ENCODE results near the gene RAB3GAP2. TPM values are rescaled to one million over a fixed set of nuclear protein-coding genes. Genes with fewer than 3 reads are reported as not detected.
"Not testable (repeated sequence)": the region's sequence is repeated elsewhere in the genome, so short reads cannot be mapped to it uniquely, and the experiment has no call there.

The RAB3GAP2 gene
- total RNA-seq, 5 donors from 2014 or later (not counting 1 experiment from before 2014, with no cell fraction given): 42.1 to 55.1 (median 46.7) TPM

DNA sequence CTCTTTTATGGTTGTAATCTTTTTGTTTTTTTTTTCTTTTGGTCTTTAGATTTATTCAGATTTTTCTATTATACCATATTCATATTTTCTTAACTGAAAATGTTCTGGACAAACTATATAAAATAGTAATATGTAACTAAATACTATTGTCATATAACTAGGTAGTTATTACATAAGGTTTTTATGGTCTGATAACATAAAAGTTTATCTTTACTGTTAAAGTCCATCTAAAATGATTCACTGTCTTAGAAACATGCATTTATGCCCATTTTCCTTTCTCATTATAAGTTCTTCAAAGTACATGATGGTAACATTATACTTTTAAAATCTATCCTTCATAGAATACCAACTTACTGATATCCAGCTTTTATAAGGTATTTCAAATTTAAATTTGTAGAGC lies 149.2 kb downstream of the RAB3GAP2 start:
- Mint-ChIP-seq H3K27ac (no peak overlapping the region), H3K27me3 (no peaks in the 10 kb centered on the region), H3K9me3 (no peaks in the 10 kb centered on the region), H3K36me3 (peaks cover 31% of the 10 kb centered on the region), H3K4me1 (peaks cover 7 to 13% (median 9%) of the 10 kb centered on the region in 3 donors), H3K4me3 (no peak overlapping the region)
- Histone ChIP-seq H3K27me3 (replicated peaks in 1 of 2; ENCODE audit: control insufficient read depth in 2 of 2, extremely low read depth in 1 of 2, insufficient read depth in 2 of 2, low read length in 1 of 2) (no peaks in the 10 kb centered on the region), H3K4me1 (ENCODE audit: control insufficient read depth in 1 of 2, extremely low read depth in 1 of 2, insufficient read depth in 2 of 2, low read length in 2 of 2) (peaks cover 0 to 2% of the 10 kb centered on the region in 2 experiments), H3K4me3 (ENCODE audit: control insufficient read depth in 1 of 2, extremely low read depth in 1 of 2, low read length in 1 of 2) (no peak overlapping the region), H3K27ac (ENCODE audit: low read length) (no peak overlapping the region), H3K36me3 (ENCODE audit: control insufficient read depth in 2 of 2, extremely low read depth in 1 of 2, insufficient read depth in 1 of 2, low read length in 1 of 2) (peaks cover 7 to 20% of the 10 kb centered on the region in 2 donors), H3K9me3 (no peaks in the 10 kb centered on the region)
- ChIA-PET CTCF (no interaction called here), POLR2A (no interaction called here)
- no peak for ATAC-seq (replicated peaks in 1 of 4)
- DNase-seq: no peak

DNA sequence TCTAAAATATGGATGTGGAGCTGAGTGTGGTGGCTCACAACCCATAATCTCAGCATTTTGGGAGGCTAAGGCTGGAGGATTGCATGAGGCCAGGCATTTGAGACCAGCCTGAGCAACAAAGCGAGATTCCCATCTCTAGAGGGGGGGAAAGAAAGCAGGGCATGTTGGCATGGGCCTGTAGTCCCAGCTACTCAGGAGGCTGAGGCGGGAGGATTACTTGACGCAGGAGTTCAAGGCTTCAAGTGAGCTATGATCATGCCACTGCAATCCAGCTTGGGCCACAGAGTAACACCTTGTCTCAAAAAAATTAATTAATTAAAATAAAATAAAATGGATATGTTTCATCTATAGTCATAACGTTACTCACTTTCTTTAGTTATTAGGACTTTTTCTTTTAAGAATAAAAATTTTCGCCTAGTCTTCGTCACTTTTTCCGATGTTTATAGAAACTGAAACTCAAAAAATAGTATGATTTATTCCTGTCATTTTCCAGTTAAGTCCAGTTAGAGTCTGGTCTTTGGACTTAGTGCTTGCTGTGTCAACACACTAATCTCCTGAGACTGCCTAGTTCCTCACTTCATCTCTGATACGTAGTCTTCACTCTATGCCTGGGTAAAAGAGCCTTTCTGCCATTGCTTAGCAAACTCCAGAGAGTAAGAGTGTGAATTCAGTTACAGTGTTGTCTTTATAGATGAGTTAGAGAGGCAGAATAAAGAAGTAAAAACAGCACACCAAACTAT lies 150.3 kb downstream of the RAB3GAP2 start:
- no peaks in the 10 kb centered on the region for H3K27me3 Mint-ChIP-seq
- H3K4me1 ChIP-seq (ENCODE audit: control insufficient read depth in 1 of 2, extremely low read depth in 1 of 2, insufficient read depth in 2 of 2, low read length in 2 of 2): peaks cover 0 to 2% of the 10 kb centered on the region in 2 experiments
- H3K36me3 Mint-ChIP-seq: peaks cover 28% of the 10 kb centered on the region
- H3K9me3 ChIP-seq: no peaks in the 10 kb centered on the region
- no peak for ATAC-seq (replicated peaks in 1 of 4)
- no peak overlapping the region for H3K4me3 ChIP-seq (ENCODE audit: control insufficient read depth in 1 of 2, extremely low read depth in 1 of 2, low read length in 1 of 2)
- no peak for DNase-seq
- ChIA-PET CTCF (interaction anchor here (0.6 to 1.4 kb wide), 6 partner anchors 15 to 175 kb away, joined by 3 to 4 read pairs (median 3); partner anchors contain the start of gene IARS2 (in 1 of the 2)), POLR2A (no interaction called here)
- peaks cover 7 to 13% of the 10 kb centered on the region in 2 donors for H3K36me3 ChIP-seq (ENCODE audit: control insufficient read depth in 2 of 2, extremely low read depth in 1 of 2, insufficient read depth in 1 of 2, low read length in 1 of 2)
- H3K4me3 Mint-ChIP-seq: no peak overlapping the region
- no peaks in the 10 kb centered on the region for H3K9me3 Mint-ChIP-seq
- H3K27me3 ChIP-seq (replicated peaks in 1 of 2; ENCODE audit: control insufficient read depth in 2 of 2, extremely low read depth in 1 of 2, insufficient read depth in 2 of 2, low read length in 1 of 2): no peaks in the 10 kb centered on the region
- peaks cover 7 to 13% (median 9%) of the 10 kb centered on the region in 3 donors for H3K4me1 Mint-ChIP-seq
- no peak overlapping the region for H3K27ac ChIP-seq (ENCODE audit: low read length)
- no peak overlapping the region for H3K27ac Mint-ChIP-seq
- WGBS (ENCODE audit: insufficient coverage): 100% methylated on average over 1 of the region's 8 CpGs

- POLR2A ChIA-PET: no interaction called here
Observed at GRCh38 chr1:220119043-220119512, 153.2 kb downstream of the RAB3GAP2 start.

GRCh38 chr1:220113136-220113695 lies 159.0 kb downstream of the RAB3GAP2 start:
- Mint-ChIP-seq H3K27me3 (no peaks in the 10 kb centered on the region), H3K4me3 (peak overlapping the region in 1 of 3 donors; percentile 24), H3K36me3 (peaks cover 34% of the 10 kb centered on the region), H3K4me1 (peaks cover 7 to 8% (median 8%) of the 10 kb centered on the region in 3 donors), H3K9me3 (no peaks in the 10 kb centered on the region), H3K27ac (no peak overlapping the region)
- Histone ChIP-seq H3K27ac (ENCODE audit: low read length) (no peak overlapping the region), H3K4me1 (ENCODE audit: control insufficient read depth in 1 of 2, extremely low read depth in 1 of 2, insufficient read depth in 2 of 2, low read length in 2 of 2) (no peaks in the 10 kb centered on the region), H3K9me3 (no peaks in the 10 kb centered on the region), H3K27me3 (replicated peaks in 1 of 2; ENCODE audit: control insufficient read depth in 2 of 2, extremely low read depth in 1 of 2, insufficient read depth in 2 of 2, low read length in 1 of 2) (no peaks in the 10 kb centered on the region), H3K36me3 (ENCODE audit: control insufficient read depth in 2 of 2, extremely low read depth in 1 of 2, insufficient read depth in 1 of 2, low read length in 1 of 2) (peaks cover 13 to 55% of the 10 kb centered on the region in 2 donors), H3K4me3 (ENCODE audit: control insufficient read depth in 1 of 2, extremely low read depth in 1 of 2, low read length in 1 of 2) (no peak overlapping the region)
- peak; percentile 52 to 65 (median 58) for ATAC-seq (replicated peaks in 1 of 4)
- ChIA-PET POLR2A (interaction anchor here in 1 of 2 donors (0.7 kb wide), 1 partner anchor 23 kb away, joined by 5 read pairs; no protein-coding TSS in a partner anchor), CTCF (interaction anchor here (0.6 to 2.1 kb wide), 13 partner anchors 8 to 122 kb away, joined by 3 to 9 read pairs (median 4); partner anchors contain the start of gene BPNT1 (in 1 of the 2))
- peak in 20 of 35 experiments; percentile 3 to 71 (median 19) for DNase-seq
- no CpG with 5 or more reads among the region's 5 CpGs for WGBS (ENCODE audit: insufficient coverage)

More at GRCh38 chr1:220119043-220119512, 153.2 kb downstream of the RAB3GAP2 start:
- no peaks in the 10 kb centered on the region for H3K9me3 ChIP-seq
- H3K4me3 Mint-ChIP-seq: no peak overlapping the region
- H3K36me3 Mint-ChIP-seq: peaks cover 20% of the 10 kb centered on the region
- H3K9me3 Mint-ChIP-seq: no peaks in the 10 kb centered on the region
- WGBS (ENCODE audit: insufficient coverage): 100% methylated on average over 5 of the region's 6 CpGs
- no peak overlapping the region for H3K27ac ChIP-seq (ENCODE audit: low read length)
- CTCF ChIA-PET: no interaction called here
- no peaks in the 10 kb centered on the region for H3K27me3 Mint-ChIP-seq
- H3K4me3 ChIP-seq (ENCODE audit: control insufficient read depth in 1 of 2, extremely low read depth in 1 of 2, low read length in 1 of 2): no peak overlapping the region
- H3K36me3 ChIP-seq (ENCODE audit: control insufficient read depth in 2 of 2, extremely low read depth in 1 of 2, insufficient read depth in 1 of 2, low read length in 1 of 2): peaks cover 7 to 32% of the 10 kb centered on the region in 2 donors
- no peak for DNase-seq
- no peak for ATAC-seq (replicated peaks in 1 of 4)
- peaks cover 6 to 10% (median 8%) of the 10 kb centered on the region in 3 donors for H3K4me1 Mint-ChIP-seq
- no peak overlapping the region for H3K27ac Mint-ChIP-seq
- H3K4me1 ChIP-seq (ENCODE audit: control insufficient read depth in 1 of 2, extremely low read depth in 1 of 2, insufficient read depth in 2 of 2, low read length in 2 of 2): peaks cover 0 to 2% of the 10 kb centered on the region in 2 experiments
- H3K27me3 ChIP-seq (replicated peaks in 1 of 2; ENCODE audit: control insufficient read depth in 2 of 2, extremely low read depth in 1 of 2, insufficient read depth in 2 of 2, low read length in 1 of 2): no peaks in the 10 kb centered on the region

DNA sequence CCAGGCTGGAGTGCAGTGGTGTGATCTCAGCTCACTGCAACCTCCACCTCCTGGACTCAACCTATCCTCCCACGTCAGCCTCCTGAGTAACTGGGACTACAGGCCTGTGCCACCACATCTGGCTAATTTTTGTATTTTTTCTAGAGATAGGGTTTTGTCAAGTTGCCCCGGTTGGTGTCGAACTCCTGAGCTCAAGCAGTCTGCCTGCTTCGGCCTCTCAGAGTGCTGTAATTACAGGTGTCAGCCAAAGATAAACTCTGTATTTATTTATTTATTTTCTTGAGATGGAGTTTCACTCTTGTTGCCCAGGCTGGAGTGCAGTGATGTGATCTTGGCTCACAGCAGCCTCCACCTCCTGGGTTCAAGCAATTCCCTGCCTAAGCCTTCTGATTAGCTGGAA lies 159.7 kb downstream of the RAB3GAP2 start:
- not testable (repeated sequence) for DNase-seq; H3K4me1 Mint-ChIP-seq; ATAC-seq (replicated peaks in 1 of 4); H3K27me3 ChIP-seq (replicated peaks in 1 of 2; ENCODE audit: control insufficient read depth in 2 of 2, extremely low read depth in 1 of 2, insufficient read depth in 2 of 2, low read length in 1 of 2); H3K4me3 Mint-ChIP-seq; H3K27me3 Mint-ChIP-seq; H3K4me3 ChIP-seq (ENCODE audit: control insufficient read depth in 1 of 2, extremely low read depth in 1 of 2, low read length in 1 of 2); H3K9me3 ChIP-seq; H3K4me1 ChIP-seq (ENCODE audit: control insufficient read depth in 1 of 2, extremely low read depth in 1 of 2, insufficient read depth in 2 of 2, low read length in 2 of 2); H3K27ac Mint-ChIP-seq; H3K9me3 Mint-ChIP-seq; H3K27ac ChIP-seq (ENCODE audit: low read length)
- peaks cover 13 to 56% of the 10 kb centered on the region in 2 donors for H3K36me3 ChIP-seq (ENCODE audit: control insufficient read depth in 2 of 2, extremely low read depth in 1 of 2, insufficient read depth in 1 of 2, low read length in 1 of 2)
- WGBS (ENCODE audit: insufficient coverage): no CpG with 5 or more reads among the region's 4 CpGs
- POLR2A ChIA-PET: interaction anchor here (0.6 kb wide), 2 partner anchors 12 to 85 kb away, joined by 3 to 4 read pairs; no protein-coding TSS in a partner anchor
- peaks cover 37% of the 10 kb centered on the region for H3K36me3 Mint-ChIP-seq
- CTCF ChIA-PET: interaction anchor here (0.6 to 2.1 kb wide), 16 partner anchors 10 to 621 kb away, joined by 3 to 9 read pairs (median 4); partner anchors contain the start of gene BPNT1 (in 1 of the 2)

- peaks cover 20 to 54% of the 10 kb centered on the region in 2 donors for H3K36me3 ChIP-seq (ENCODE audit: control insufficient read depth in 2 of 2, extremely low read depth in 1 of 2, insufficient read depth in 1 of 2, low read length in 1 of 2)
- peaks cover 41% of the 10 kb centered on the region for H3K36me3 Mint-ChIP-seq
- CTCF ChIA-PET: interaction anchor here in 1 of 2 donors (0.5 to 0.6 kb wide), 3 partner anchors 24 to 70 kb away, joined by 3 to 5 read pairs (median 3); no protein-coding TSS in a partner anchor
Observed at GRCh38 chr1:220110473-220110872, 161.8 kb downstream of the RAB3GAP2 start.

More at GRCh38 chr1:220110473-220110872, 161.8 kb downstream of the RAB3GAP2 start:
- ATAC-seq (replicated peaks in 1 of 4); H3K27me3 ChIP-seq (replicated peaks in 1 of 2; ENCODE audit: control insufficient read depth in 2 of 2, extremely low read depth in 1 of 2, insufficient read depth in 2 of 2, low read length in 1 of 2); H3K9me3 Mint-ChIP-seq; H3K27me3 Mint-ChIP-seq; DNase-seq; POLR2A ChIA-PET; H3K4me3 ChIP-seq (ENCODE audit: control insufficient read depth in 1 of 2, extremely low read depth in 1 of 2, low read length in 1 of 2); H3K9me3 ChIP-seq; H3K27ac ChIP-seq (ENCODE audit: low read length); H3K27ac Mint-ChIP-seq; H3K4me1 Mint-ChIP-seq; H3K4me1 ChIP-seq (ENCODE audit: control insufficient read depth in 1 of 2, extremely low read depth in 1 of 2, insufficient read depth in 2 of 2, low read length in 2 of 2); H3K4me3 Mint-ChIP-seq: not testable (repeated sequence)
- WGBS (ENCODE audit: insufficient coverage): 88% methylated on average over 6 of the region's 6 CpGs

All from T-cell (primary cell).